WTC11 (cell line): ENCODE data around the gene MAP3K5. TPM values are rescaled to one million over a fixed set of nuclear protein-coding genes. Genes with fewer than 3 reads are reported as not detected.

Experiments used
- ATAC-seq: fragments of 200-7000 bp; cut with Tn5 transposase; 2 replicates; pipeline ENCODE4 v1.10.0; 2021; ENCODE audit warnings: mild to moderate bottlenecking, moderate library complexity
- CTCF ChIA-PET: fragments of 300-600 bp; sonication (Branson Sonifier 250); formaldehyde crosslinking; loops from one replicate; lab custom pipeline; 2021; ENCODE audit warnings: antibody characterized with exemption; lab: Charles Lee
- POLR2A ChIA-PET: fragments of 350-600 bp; sonication (Branson Sonifier 250); formaldehyde crosslinking; loops from one replicate; lab custom pipeline; 2021; ENCODE audit warnings: antibody characterized with exemption; lab: Charles Lee
- DNase-seq: peaks from one replicate; pipeline ENCODE4 v3.0.0; 2021; ENCODE audit warnings: low spot score
- H3K27ac Mint-ChIP-seq: 2 replicates; pipeline ENCODE4 v1.8.0; 2021; ENCODE audit warnings: mixed read lengths
- H3K27me3 Mint-ChIP-seq: 2 replicates; pipeline ENCODE4 v1.8.0; 2021; ENCODE audit warnings: low read depth, mild to moderate bottlenecking, moderate library complexity, mixed read lengths
- H3K36me3 Mint-ChIP-seq: 2 replicates; pipeline ENCODE4 v1.8.0; 2021; ENCODE audit warnings: mixed read lengths
- H3K4me1 Mint-ChIP-seq: 2 replicates; pipeline ENCODE4 v1.8.0; 2022; ENCODE audit warnings: mixed read lengths
- H3K4me3 Mint-ChIP-seq: 2 replicates; pipeline ENCODE4 v1.8.0; 2021; ENCODE audit warnings: mild to moderate bottlenecking, moderate library complexity, mixed read lengths
- H3K9me3 Mint-ChIP-seq: 2 replicates; pipeline ENCODE4 v1.8.0; 2021; ENCODE audit warnings: mixed read lengths
- ATF1 ChIP-seq: sonication (generic); formaldehyde crosslinking; IDR thresholded peaks from 2 replicates; pipeline ENCODE4 v1.8.1; 2023; ENCODE audit warnings: mild to moderate bottlenecking, moderate library complexity, missing genetic modification reagents
- ATF2 ChIP-seq: sonication (generic); formaldehyde crosslinking; IDR thresholded peaks from 2 replicates; pipeline ENCODE4 v1.8.1; 2022; ENCODE audit warnings: low read depth, missing genetic modification reagents, borderline replicate concordance
- ATF3 ChIP-seq: sonication (generic); formaldehyde crosslinking; conservative IDR thresholded peaks from 2 replicates; pipeline ENCODE4 v1.8.1; 2022; ENCODE audit warnings: mild to moderate bottlenecking, missing genetic modification reagents
- FOXK1 ChIP-seq: sonication (generic); formaldehyde crosslinking; IDR thresholded peaks from 2 replicates; pipeline ENCODE4 v1.8.0; 2022; ENCODE audit warnings: mild to moderate bottlenecking, moderate library complexity, missing genetic modification reagents
- FOXP4 ChIP-seq: sonication (generic); formaldehyde crosslinking; IDR thresholded peaks from 2 replicates; pipeline ENCODE4 v1.8.0; 2022; ENCODE audit warnings: mild to moderate bottlenecking, missing genetic modification reagents
- MAX ChIP-seq: sonication (generic); formaldehyde crosslinking; IDR thresholded peaks from 2 replicates; pipeline ENCODE4 v1.8.0; 2022; ENCODE audit warnings: mild to moderate bottlenecking, missing genetic modification reagents
- NFYB ChIP-seq: sonication (generic); formaldehyde crosslinking; conservative IDR thresholded peaks from 2 replicates; pipeline ENCODE4 v1.8.0; 2022; ENCODE audit warnings: low read depth, missing genetic modification reagents
- NR1H2 ChIP-seq: sonication (generic); formaldehyde crosslinking; IDR thresholded peaks from 2 replicates; pipeline ENCODE4 v1.9.0; 2021; ENCODE audit warnings: mild to moderate bottlenecking, moderate library complexity, missing genetic modification reagents
- OVOL2 ChIP-seq: fragments of 250-450 bp; sonication (Bioruptor Pico); IDR thresholded peaks from 2 replicates; pipeline ENCODE4 v1.9.0; 2021; ENCODE audit warnings: mild to moderate bottlenecking, borderline replicate concordance
- PRDM15 ChIP-seq: sonication (generic); formaldehyde crosslinking; IDR thresholded peaks from 2 replicates; pipeline ENCODE4 v1.8.0; 2022; ENCODE audit warnings: missing genetic modification reagents
- TEAD4 ChIP-seq: sonication (generic); formaldehyde crosslinking; IDR thresholded peaks from 2 replicates; pipeline ENCODE4 v1.8.0; 2022; ENCODE audit warnings: mild to moderate bottlenecking, missing genetic modification reagents
- ZNF138 ChIP-seq: sonication (generic); formaldehyde crosslinking; conservative IDR thresholded peaks from 2 replicates; pipeline ENCODE4 v1.8.1; 2022; ENCODE audit warnings: mild to moderate bottlenecking, moderate library complexity, missing genetic modification reagents
- ZNF317 ChIP-seq: sonication (generic); formaldehyde crosslinking; IDR thresholded peaks from 2 replicates; pipeline ENCODE4 v1.8.1; 2023; ENCODE audit warnings: low read depth, mild to moderate bottlenecking, moderate library complexity, missing genetic modification reagents, borderline replicate concordance
- ZNF423 ChIP-seq: fragments of 250-450 bp; sonication (Bioruptor Pico); IDR thresholded peaks from 2 replicates; pipeline ENCODE4 v2.1.2; 2022; ENCODE audit warnings: mild to moderate bottlenecking, moderate library complexity
- total RNA-seq: library from RNA; stranded (reverse); gene quantifications from 3 replicates; pipeline ENCODE4 v1.2.3, GENCODE V29; 2021
- TF ChIP-seq, protein P1 (sequence below): sonication (generic); formaldehyde crosslinking; IDR thresholded peaks from 2 replicates; pipeline ENCODE4 v1.8.0; 2023; ENCODE audit warnings: missing genetic modification reagents, mild to moderate bottlenecking, borderline replicate concordance
- TF ChIP-seq, protein P2 (sequence below): sonication (generic); formaldehyde crosslinking; IDR thresholded peaks from 2 replicates; pipeline ENCODE4 v1.8.1; 2023; ENCODE audit warnings: mild to moderate bottlenecking, missing genetic modification reagents, moderate library complexity
- TF ChIP-seq, protein P3 (sequence below): sonication (generic); formaldehyde crosslinking; IDR thresholded peaks from 2 replicates; pipeline ENCODE4 v1.8.1; 2022; ENCODE audit warnings: missing genetic modification reagents, borderline replicate concordance
- TF ChIP-seq, protein P4 (sequence below): sonication (generic); formaldehyde crosslinking; IDR thresholded peaks from 2 replicates; pipeline ENCODE4 v1.8.1; 2023; ENCODE audit warnings: mild to moderate bottlenecking, missing genetic modification reagents
- TF ChIP-seq, protein P5 (sequence below): sonication (generic); formaldehyde crosslinking; IDR thresholded peaks from 2 replicates; pipeline ENCODE4 v1.8.1; 2022; ENCODE audit warnings: low read depth, mild to moderate bottlenecking, moderate library complexity, missing genetic modification reagents, borderline replicate concordance

The MAP3K5 gene
- total RNA-seq, 1 experiment from 2014 or later, result 1.6 TPM

- TF ChIP-seq, protein P1, sequence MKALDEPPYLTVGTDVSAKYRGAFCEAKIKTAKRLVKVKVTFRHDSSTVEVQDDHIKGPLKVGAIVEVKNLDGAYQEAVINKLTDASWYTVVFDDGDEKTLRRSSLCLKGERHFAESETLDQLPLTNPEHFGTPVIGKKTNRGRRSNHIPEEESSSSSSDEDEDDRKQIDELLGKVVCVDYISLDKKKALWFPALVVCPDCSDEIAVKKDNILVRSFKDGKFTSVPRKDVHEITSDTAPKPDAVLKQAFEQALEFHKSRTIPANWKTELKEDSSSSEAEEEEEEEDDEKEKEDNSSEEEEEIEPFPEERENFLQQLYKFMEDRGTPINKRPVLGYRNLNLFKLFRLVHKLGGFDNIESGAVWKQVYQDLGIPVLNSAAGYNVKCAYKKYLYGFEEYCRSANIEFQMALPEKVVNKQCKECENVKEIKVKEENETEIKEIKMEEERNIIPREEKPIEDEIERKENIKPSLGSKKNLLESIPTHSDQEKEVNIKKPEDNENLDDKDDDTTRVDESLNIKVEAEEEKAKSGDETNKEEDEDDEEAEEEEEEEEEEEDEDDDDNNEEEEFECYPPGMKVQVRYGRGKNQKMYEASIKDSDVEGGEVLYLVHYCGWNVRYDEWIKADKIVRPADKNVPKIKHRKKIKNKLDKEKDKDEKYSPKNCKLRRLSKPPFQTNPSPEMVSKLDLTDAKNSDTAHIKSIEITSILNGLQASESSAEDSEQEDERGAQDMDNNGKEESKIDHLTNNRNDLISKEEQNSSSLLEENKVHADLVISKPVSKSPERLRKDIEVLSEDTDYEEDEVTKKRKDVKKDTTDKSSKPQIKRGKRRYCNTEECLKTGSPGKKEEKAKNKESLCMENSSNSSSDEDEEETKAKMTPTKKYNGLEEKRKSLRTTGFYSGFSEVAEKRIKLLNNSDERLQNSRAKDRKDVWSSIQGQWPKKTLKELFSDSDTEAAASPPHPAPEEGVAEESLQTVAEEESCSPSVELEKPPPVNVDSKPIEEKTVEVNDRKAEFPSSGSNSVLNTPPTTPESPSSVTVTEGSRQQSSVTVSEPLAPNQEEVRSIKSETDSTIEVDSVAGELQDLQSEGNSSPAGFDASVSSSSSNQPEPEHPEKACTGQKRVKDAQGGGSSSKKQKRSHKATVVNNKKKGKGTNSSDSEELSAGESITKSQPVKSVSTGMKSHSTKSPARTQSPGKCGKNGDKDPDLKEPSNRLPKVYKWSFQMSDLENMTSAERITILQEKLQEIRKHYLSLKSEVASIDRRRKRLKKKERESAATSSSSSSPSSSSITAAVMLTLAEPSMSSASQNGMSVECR (CRISPR knock-in tag), result no peak
- TF ChIP-seq, protein P2, sequence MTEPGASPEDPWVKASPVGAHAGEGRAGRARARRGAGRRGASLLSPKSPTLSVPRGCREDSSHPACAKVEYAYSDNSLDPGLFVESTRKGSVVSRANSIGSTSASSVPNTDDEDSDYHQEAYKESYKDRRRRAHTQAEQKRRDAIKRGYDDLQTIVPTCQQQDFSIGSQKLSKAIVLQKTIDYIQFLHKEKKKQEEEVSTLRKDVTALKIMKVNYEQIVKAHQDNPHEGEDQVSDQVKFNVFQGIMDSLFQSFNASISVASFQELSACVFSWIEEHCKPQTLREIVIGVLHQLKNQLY, result no peak
- TF ChIP-seq, protein P3, sequence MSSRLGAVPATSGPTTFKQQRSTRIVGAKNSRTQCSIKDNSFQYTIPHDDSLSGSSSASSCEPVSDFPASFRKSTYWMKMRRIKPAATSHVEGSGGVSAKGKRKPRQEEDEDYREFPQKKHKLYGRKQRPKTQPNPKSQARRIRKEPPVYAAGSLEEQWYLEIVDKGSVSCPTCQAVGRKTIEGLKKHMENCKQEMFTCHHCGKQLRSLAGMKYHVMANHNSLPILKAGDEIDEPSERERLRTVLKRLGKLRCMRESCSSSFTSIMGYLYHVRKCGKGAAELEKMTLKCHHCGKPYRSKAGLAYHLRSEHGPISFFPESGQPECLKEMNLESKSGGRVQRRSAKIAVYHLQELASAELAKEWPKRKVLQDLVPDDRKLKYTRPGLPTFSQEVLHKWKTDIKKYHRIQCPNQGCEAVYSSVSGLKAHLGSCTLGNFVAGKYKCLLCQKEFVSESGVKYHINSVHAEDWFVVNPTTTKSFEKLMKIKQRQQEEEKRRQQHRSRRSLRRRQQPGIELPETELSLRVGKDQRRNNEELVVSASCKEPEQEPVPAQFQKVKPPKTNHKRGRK (CRISPR knock-in tag), result no peak
- TF ChIP-seq ATF2 (CRISPR knock-in tag) (no peak), ZNF423 (no peak), MAX (CRISPR knock-in tag) (no peak), ZNF317 (CRISPR knock-in tag) (no peak), NR1H2 (no peak), PRDM15 (CRISPR knock-in tag) (no peak), NFYB (CRISPR knock-in tag) (no peak), OVOL2 (no peak)
Measured at GRCh38 chr6:136633355-136633754, 158.9 kb downstream of the MAP3K5 start (continued).

GRCh38 chr6:136628996-136629395 lies 163.3 kb downstream of the MAP3K5 start:
- ATAC-seq (no peak), DNase-seq (no peak)
- Mint-ChIP-seq H3K4me1 (no peaks in the 10 kb centered on the region), H3K27me3 (no peaks in the 10 kb centered on the region), H3K36me3 (no peaks in the 10 kb centered on the region), H3K27ac (no peak overlapping the region), H3K4me3 (no peak overlapping the region), H3K9me3 (peaks cover 3% of the 10 kb centered on the region; the same call in 1 of the 2 replicates)
- ChIA-PET CTCF (interaction anchor here (1.9 kb wide), 1 partner anchor 15 kb away, joined by 8 read pairs; no protein-coding TSS in a partner anchor), POLR2A (no interaction called here)
- TF ChIP-seq ZNF138 (CRISPR knock-in tag), result no peak
- no peak for TF ChIP-seq ATF3 (CRISPR knock-in tag)
- no peak for TF ChIP-seq ATF1 (CRISPR knock-in tag)
- no peak for TF ChIP-seq TEAD4
- TF ChIP-seq, protein P4, sequence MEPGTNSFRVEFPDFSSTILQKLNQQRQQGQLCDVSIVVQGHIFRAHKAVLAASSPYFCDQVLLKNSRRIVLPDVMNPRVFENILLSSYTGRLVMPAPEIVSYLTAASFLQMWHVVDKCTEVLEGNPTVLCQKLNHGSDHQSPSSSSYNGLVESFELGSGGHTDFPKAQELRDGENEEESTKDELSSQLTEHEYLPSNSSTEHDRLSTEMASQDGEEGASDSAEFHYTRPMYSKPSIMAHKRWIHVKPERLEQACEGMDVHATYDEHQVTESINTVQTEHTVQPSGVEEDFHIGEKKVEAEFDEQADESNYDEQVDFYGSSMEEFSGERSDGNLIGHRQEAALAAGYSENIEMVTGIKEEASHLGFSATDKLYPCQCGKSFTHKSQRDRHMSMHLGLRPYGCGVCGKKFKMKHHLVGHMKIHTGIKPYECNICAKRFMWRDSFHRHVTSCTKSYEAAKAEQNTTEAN (CRISPR knock-in tag), result no peak
- TF ChIP-seq, protein P5, sequence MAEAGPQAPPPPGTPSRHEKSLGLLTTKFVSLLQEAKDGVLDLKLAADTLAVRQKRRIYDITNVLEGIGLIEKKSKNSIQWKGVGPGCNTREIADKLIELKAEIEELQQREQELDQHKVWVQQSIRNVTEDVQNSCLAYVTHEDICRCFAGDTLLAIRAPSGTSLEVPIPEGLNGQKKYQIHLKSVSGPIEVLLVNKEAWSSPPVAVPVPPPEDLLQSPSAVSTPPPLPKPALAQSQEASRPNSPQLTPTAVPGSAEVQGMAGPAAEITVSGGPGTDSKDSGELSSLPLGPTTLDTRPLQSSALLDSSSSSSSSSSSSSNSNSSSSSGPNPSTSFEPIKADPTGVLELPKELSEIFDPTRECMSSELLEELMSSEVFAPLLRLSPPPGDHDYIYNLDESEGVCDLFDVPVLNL (CRISPR knock-in tag), result no peak
- no peak for TF ChIP-seq FOXP4 (CRISPR knock-in tag)
- no peak for TF ChIP-seq FOXK1 (CRISPR knock-in tag)
